Skeletal muscle tissue (tissue), 4 donors: ENCODE results near the gene OSBP2. TPM values are rescaled to one million over a fixed set of nuclear protein-coding genes. Genes with fewer than 3 reads are reported as not detected.

Experiments
- H3K27ac ChIP-seq: one replicate; pipeline ENCODE4 v1.7.0; 2013; ENCODE audit warnings: mild to moderate bottlenecking, low read depth, low read length, inconsistent platforms
- H3K27me3 ChIP-seq, 3 donors: one replicate each; pipeline ENCODE4 v1.7.0; 2013; ENCODE audit warnings: low read length in 3 of 3; ENCODE audit not compliant: control insufficient read depth in 3 of 3, insufficient read depth in 3 of 3
- H3K36me3 ChIP-seq, 3 donors: one replicate each; pipeline ENCODE4 v1.7.0; 2013; ENCODE audit warnings: low read length in 3 of 3; ENCODE audit not compliant: control insufficient read depth in 3 of 3, insufficient read depth in 3 of 3
- H3K4me1 ChIP-seq, 3 donors: one replicate each; pipeline ENCODE4 v1.7.0; 2013; ENCODE audit warnings: low read length in 3 of 3, mild to moderate bottlenecking in 3 of 3; ENCODE audit not compliant: control insufficient read depth in 3 of 3, insufficient read depth in 3 of 3
- H3K4me3 ChIP-seq, 3 donors: one replicate each; pipeline ENCODE4 v1.7.0; 2013; ENCODE audit warnings: low read length in 3 of 3
- H3K9ac ChIP-seq, 3 donors: one replicate each; pipeline ENCODE4 v1.7.0; 2013; ENCODE audit warnings: low read length in 3 of 3, mild to moderate bottlenecking in 3 of 3, moderate library complexity in 2 of 3, low read depth in 1 of 3
- H3K9me3 ChIP-seq, 3 donors: one replicate each; pipeline ENCODE4 v1.7.0; 2013; ENCODE audit warnings: low read length in 3 of 3; ENCODE audit not compliant: control insufficient read depth in 3 of 3
- total RNA-seq: library from RNA; depleted of rRNA; stranded (reverse); fragments of >200 nt; gene quantifications from one replicate; pipeline ENCODE4 v1.2.3, GENCODE V29; 2014
- donor health status: Osteomylitis.

Gene OSBP2
- total RNA-seq, 1 donor from 2014 or later, result 4.7 TPM

GRCh38 chr22:30712094-30712493 lies 17.4 kb downstream of the OSBP2 start:
- Histone ChIP-seq H3K9me3 (no peaks in the 10 kb centered on the region), H3K27me3 (no peaks in the 10 kb centered on the region), H3K4me1 (no peaks in the 10 kb centered on the region), H3K27ac (no peak overlapping the region), H3K36me3 (no peaks in the 10 kb centered on the region), H3K9ac (no peak overlapping the region), H3K4me3 (no peak overlapping the region)

DNA sequence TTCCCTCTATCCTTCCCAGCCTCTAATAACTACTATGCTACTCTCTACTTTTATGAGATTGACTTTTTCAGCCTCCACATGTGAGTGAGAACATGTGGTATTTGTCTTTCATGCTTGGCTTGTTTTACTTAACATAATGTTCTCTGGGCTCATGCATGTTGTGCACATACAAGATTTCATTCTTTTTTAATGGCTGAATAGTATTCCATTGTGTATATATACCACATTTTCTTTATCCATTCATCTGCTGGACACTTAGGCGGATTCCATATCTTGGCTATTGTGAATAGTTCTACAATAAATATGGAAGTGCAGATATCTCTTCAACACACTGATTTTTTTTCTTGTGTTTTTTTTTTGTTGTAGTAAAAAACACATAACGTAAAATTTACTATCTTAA lies 19.4 kb downstream of the OSBP2 start:
- Histone ChIP-seq H3K9me3 (no peaks in the 10 kb centered on the region), H3K27ac (no peak overlapping the region), H3K36me3 (no peaks in the 10 kb centered on the region), H3K4me3 (no peak overlapping the region), H3K9ac (no peak overlapping the region), H3K4me1 (no peaks in the 10 kb centered on the region), H3K27me3 (no peaks in the 10 kb centered on the region)

DNA sequence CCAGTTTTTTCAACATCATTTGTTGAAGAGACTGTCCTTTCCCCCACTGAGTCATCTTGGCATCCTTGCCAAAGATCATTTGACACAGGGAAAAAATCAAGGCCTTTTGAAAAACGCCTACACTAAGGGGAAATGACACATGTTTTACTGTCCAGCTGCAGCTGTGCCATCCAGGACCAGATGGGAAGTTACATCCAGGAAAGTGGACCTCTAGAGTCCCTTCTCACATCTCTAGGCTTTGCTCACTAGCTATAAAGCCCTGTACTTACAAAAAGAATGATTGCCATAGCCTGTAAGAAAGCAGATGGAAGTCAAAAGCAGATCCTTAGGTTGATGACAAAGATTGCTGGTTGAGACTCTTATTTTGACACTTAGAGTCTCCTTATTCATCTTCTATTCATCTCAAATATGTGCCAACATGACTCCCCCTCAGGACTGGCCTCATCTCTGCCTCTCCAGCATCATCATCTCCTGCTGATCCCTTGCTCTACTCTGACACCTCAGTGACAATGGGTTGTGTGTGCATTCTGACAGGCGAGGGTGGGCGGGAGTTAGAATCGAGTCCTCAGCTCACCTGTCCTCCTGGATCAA lies 22.8 kb downstream of the OSBP2 start:
- Histone ChIP-seq H3K4me1 (peaks cover 0 to 7% (median 0%) of the 10 kb centered on the region in 3 donors), H3K36me3 (no peaks in the 10 kb centered on the region), H3K27ac (no peak overlapping the region), H3K4me3 (no peak overlapping the region), H3K9ac (no peak overlapping the region), H3K9me3 (no peaks in the 10 kb centered on the region), H3K27me3 (no peaks in the 10 kb centered on the region)

GRCh38 chr22:30717952-30718351 lies 23.3 kb downstream of the OSBP2 start:
- no peaks in the 10 kb centered on the region for H3K27me3 ChIP-seq
- H3K4me3 ChIP-seq, result no peak overlapping the region
- no peaks in the 10 kb centered on the region for H3K36me3 ChIP-seq
- no peak overlapping the region for H3K9ac ChIP-seq
- peaks cover 0 to 7% (median 0%) of the 10 kb centered on the region in 3 donors for H3K4me1 ChIP-seq
- no peaks in the 10 kb centered on the region for H3K9me3 ChIP-seq
- no peak overlapping the region for H3K27ac ChIP-seq

DNA sequence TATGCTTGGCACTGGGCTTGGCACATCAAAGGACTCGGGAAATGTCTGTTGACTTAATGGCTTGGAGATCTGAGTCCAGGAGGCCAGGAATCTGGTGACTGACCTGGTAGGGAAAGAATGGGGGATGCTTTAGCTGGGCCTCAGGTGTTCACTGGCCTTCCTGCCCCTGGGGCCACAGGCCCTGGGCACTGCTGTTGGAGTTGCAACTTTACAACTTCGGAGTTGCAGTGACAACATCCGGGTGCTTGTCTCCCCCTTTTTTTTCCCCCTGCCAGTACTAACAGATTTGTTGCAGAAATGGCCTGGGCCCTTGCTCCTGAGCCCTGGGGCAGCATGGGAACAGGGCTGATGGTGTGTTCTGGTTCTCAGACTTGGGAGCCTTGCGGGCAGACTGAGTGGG lies 23.8 kb downstream of the OSBP2 start:
- H3K4me1 ChIP-seq, result peaks cover 0 to 7% (median 0%) of the 10 kb centered on the region in 3 donors
- no peaks in the 10 kb centered on the region for H3K36me3 ChIP-seq
- no peak overlapping the region for H3K27ac ChIP-seq
- no peak overlapping the region for H3K9ac ChIP-seq
- H3K9me3 ChIP-seq, result no peaks in the 10 kb centered on the region
- H3K27me3 ChIP-seq, result no peaks in the 10 kb centered on the region
- H3K4me3 ChIP-seq, result no peak overlapping the region

- H3K36me3 ChIP-seq, result no peaks in the 10 kb centered on the region
- no peaks in the 10 kb centered on the region for H3K27me3 ChIP-seq
- no peaks in the 10 kb centered on the region for H3K9me3 ChIP-seq
- H3K9ac ChIP-seq, result no peak overlapping the region
- H3K4me3 ChIP-seq, result no peak overlapping the region
- H3K27ac ChIP-seq, result no peak overlapping the region
- peaks cover 0 to 7% (median 0%) of the 10 kb centered on the region in 3 donors for H3K4me1 ChIP-seq
These were observed 24.3 kb downstream of the OSBP2 start for GRCh38 chr22:30718938-30719337.

- no peak overlapping the region for H3K27ac ChIP-seq
- H3K9me3 ChIP-seq, result no peaks in the 10 kb centered on the region
- H3K27me3 ChIP-seq, result no peaks in the 10 kb centered on the region
- peaks cover 0 to 7% (median 0%) of the 10 kb centered on the region in 3 donors for H3K4me1 ChIP-seq
- H3K4me3 ChIP-seq, result no peak overlapping the region
- no peaks in the 10 kb centered on the region for H3K36me3 ChIP-seq
- no peak overlapping the region for H3K9ac ChIP-seq
These were observed 25.7 kb downstream of the OSBP2 start for GRCh38 chr22:30720263-30720837.

DNA sequence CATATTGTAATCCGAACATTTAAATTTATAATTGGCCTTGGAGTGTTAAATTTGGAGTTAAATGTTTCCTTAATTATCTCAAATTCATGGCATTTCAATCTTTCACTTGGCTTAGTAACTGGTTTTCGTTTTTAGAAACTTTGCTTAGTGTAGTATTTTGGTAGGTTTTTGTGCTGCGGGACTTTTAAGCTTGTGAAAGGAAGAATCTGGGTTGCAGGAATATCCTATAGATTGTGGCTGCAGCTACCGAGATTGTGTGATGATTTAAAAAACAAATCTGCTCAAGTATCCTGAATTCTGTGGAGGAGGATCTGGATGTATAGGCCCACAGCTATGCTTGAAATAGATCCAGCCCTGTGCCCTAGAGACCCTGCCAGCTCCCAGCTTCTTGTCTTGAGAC lies 27.1 kb downstream of the OSBP2 start:
- no peaks in the 10 kb centered on the region for H3K9me3 ChIP-seq
- no peak overlapping the region for H3K9ac ChIP-seq
- peaks cover 0 to 7% (median 0%) of the 10 kb centered on the region in 3 donors for H3K4me1 ChIP-seq
- H3K27ac ChIP-seq, result no peak overlapping the region
- no peaks in the 10 kb centered on the region for H3K27me3 ChIP-seq
- H3K36me3 ChIP-seq, result no peaks in the 10 kb centered on the region
- H3K4me3 ChIP-seq, result no peak overlapping the region

DNA sequence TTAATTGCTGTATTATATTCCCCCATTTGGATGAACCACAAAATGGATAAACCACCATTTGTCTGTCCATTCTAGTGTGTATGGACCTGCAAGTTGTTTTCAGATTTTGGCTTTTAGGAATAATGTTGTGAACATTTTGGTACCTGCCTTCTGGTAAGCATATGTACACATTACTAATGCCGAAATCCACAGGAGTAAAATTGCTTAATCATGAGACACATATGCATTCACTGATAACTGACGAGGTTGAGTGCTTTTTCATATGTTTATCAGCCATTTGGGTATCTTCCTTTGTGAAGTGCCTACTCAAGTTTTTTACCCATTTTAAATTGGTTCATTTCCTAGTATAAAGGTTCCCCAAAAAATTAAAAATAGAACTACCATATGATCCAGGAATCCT lies 34.2 kb downstream of the OSBP2 start:
- no peaks in the 10 kb centered on the region for H3K9me3 ChIP-seq
- no peak overlapping the region for H3K27ac ChIP-seq
- H3K27me3 ChIP-seq, result no peaks in the 10 kb centered on the region
- no peak overlapping the region for H3K9ac ChIP-seq
- no peak overlapping the region for H3K4me3 ChIP-seq
- H3K36me3 ChIP-seq, result no peaks in the 10 kb centered on the region
- no peaks in the 10 kb centered on the region for H3K4me1 ChIP-seq

- Histone ChIP-seq H3K4me3 (no peak overlapping the region), H3K9ac (no peak overlapping the region), H3K9me3 (no peaks in the 10 kb centered on the region), H3K27ac (no peak overlapping the region), H3K36me3 (no peaks in the 10 kb centered on the region), H3K27me3 (no peaks in the 10 kb centered on the region), H3K4me1 (no peaks in the 10 kb centered on the region)
These were observed 37.0 kb downstream of the OSBP2 start for GRCh38 chr22:30731658-30732057.
